Type B pancreatic cell (in vitro differentiated cells): ENCODE measurements around the gene COL13A1. TPM values are rescaled to one million over a fixed set of nuclear protein-coding genes. Genes with fewer than 3 reads are reported as not detected.

ENCODE experiments used
- DNase-seq: peaks from one replicate; pipeline ENCODE4 v3.0.0; 2021; ENCODE audit warnings: mixed read lengths; ENCODE audit not compliant: unreplicated experiment; ENCODE audit errors: extremely low spot score
- H3K27ac Mint-ChIP-seq: 2 replicates; pipeline ENCODE4 v1.8.0; 2021; ENCODE audit warnings: mild to moderate bottlenecking, mixed read lengths
- H3K27me3 Mint-ChIP-seq: 2 replicates; pipeline ENCODE4 v1.8.0; 2021; ENCODE audit warnings: mixed read lengths
- H3K36me3 Mint-ChIP-seq: 2 replicates; pipeline ENCODE4 v1.8.0; 2021; ENCODE audit warnings: mixed read lengths
- H3K4me1 Mint-ChIP-seq: one replicate; pipeline ENCODE4 v1.8.0; 2021; ENCODE audit warnings: mixed read lengths; ENCODE audit not compliant: unreplicated experiment
- H3K4me3 Mint-ChIP-seq: 2 replicates; pipeline ENCODE4 v1.8.0; 2021; ENCODE audit warnings: mild to moderate bottlenecking, mixed read lengths
- H3K9me3 Mint-ChIP-seq: 2 replicates; pipeline ENCODE4 v1.8.0; 2021; ENCODE audit warnings: mixed read lengths
- CTCF ChIP-seq: fragments of 200-600 bp; sonication (generic); conservative IDR thresholded peaks from 2 replicates; pipeline ENCODE4 v1.5.0; 2021; ENCODE audit warnings: antibody characterized with exemption, mild to moderate bottlenecking
- total RNA-seq: library from RNA; stranded (reverse); gene quantifications from 2 replicates; pipeline ENCODE4 v1.2.1, GENCODE V29; 2021; ENCODE audit warnings: low replicate concordance

Gene COL13A1
- total RNA-seq, 1 donor from 2014 or later = 18.6 TPM

DNA sequence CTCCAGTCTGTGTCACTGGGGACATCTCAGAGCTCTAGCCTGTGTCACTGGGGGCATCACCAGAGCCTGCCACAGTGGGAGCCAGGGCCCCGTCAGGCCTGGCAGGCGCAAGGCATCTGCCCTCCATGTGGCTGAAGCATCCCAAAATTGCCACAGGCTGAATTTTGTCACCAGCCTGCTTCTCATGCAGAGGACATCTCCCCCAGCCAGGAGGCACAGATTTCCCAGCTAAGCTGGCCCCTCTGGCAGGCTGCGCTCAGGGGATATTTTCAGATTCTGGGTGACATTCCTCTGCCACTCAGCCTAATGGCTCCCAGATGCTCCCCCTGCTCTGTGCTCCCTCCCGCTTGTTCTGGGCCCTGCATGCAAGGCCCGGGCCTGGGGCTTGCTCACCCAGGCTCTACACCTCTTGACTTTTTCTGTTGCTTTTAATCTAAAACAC lies 64.6 kb downstream of the COL13A1 start:
- TF ChIP-seq CTCF = no peak
- peaks cover 50% of the 10 kb centered on the region for H3K4me1 Mint-ChIP-seq
- H3K27ac Mint-ChIP-seq = peak overlapping the region; percentile 76
- no peaks in the 10 kb centered on the region for H3K9me3 Mint-ChIP-seq
- DNase-seq = no peak
- no peaks in the 10 kb centered on the region for H3K36me3 Mint-ChIP-seq
- peaks cover 8% of the 10 kb centered on the region for H3K27me3 Mint-ChIP-seq
- peak overlapping the region; percentile 42 for H3K4me3 Mint-ChIP-seq

DNA sequence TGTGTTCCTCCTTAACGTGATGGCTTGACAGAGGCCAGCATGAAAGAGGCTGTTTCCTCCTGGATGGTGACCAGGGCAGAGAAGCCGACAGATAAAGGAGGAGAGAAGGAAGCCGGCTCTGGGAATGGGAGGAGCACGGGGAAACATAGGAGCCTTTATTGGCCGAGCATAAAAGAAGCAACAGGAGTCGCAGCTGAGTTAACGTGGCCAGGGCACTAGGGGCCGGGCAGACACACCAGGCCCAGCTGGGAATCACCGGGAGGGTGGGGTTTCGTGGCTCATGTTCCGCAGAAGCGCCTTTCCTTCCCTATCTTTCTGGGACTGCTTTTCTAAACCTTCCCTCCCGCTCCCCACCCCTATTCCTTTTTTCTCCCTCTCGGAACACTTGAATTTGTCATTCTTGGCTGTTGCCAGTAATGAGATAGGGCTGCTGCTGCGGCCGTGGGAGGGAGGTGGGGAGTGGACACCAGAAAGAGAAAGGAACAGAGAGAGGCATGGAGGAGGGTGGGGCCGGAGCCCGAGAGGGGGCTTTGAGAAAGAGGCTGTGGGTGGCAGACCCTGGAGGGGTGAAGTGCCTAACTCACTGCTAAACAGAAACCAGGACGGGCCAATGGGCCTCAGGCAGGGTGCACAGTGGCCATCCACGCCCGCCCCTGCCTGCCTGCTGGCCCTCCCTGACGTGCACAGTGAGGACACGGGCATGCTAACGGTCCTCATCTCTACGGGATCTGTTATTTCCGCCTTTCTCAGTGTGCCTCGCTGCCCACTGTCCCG lies 65.2 kb downstream of the COL13A1 start:
- peak; percentile 38 for TF ChIP-seq CTCF
- no peaks in the 10 kb centered on the region for H3K9me3 Mint-ChIP-seq
- no peaks in the 10 kb centered on the region for H3K36me3 Mint-ChIP-seq
- H3K4me1 Mint-ChIP-seq = peaks cover 43% of the 10 kb centered on the region
- peak overlapping the region; percentile 76 for H3K27ac Mint-ChIP-seq
- H3K4me3 Mint-ChIP-seq = peak overlapping the region; percentile 42
- H3K27me3 Mint-ChIP-seq = peaks cover 3% of the 10 kb centered on the region
- DNase-seq = no peak

DNA sequence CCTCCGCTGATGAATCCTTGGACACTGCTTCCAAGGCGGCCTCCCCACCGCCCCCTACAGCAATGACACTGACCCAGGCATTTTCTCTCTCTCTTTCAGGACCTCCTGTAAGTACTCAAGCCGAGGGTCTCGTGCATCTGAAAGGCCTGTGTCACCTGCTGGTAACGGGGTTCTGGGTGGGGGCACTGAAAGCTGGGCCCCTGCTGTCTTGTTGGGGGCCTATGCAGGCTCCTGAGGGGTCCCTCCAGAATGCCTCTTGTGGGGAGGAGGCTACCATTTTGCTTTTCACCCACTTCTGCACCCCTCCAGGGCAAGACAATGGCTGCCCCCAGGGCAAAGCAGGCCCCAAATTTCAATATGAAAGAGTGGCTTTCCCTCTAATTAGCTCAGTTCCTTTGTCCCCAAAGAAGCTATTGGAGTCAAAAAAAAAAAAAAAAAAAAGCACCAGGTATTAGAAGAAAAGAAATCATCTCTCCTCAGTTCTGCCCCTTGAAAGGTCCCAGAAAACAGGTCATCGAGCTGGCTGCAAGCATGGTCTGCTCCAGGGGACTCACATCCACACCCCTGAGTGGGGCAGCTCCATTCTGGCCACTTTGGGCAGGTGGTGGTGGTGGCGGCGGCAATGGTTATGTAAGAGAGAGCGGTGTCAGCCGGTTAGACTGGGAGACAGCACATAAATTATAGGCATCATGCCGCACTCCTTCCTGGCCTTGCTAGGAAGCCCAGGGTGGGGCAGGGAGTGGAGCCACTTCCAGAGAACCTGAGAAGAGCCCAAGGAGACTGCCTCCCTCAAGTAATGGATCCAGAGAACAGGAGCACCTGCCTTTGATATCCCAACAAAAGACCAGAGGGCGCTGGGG lies 66.2 kb downstream of the COL13A1 start:
- peaks cover 8% of the 10 kb centered on the region for H3K27me3 Mint-ChIP-seq
- no peak overlapping the region for H3K27ac Mint-ChIP-seq
- no peaks in the 10 kb centered on the region for H3K9me3 Mint-ChIP-seq
- no peak for DNase-seq
- no peaks in the 10 kb centered on the region for H3K36me3 Mint-ChIP-seq
- peaks cover 43% of the 10 kb centered on the region for H3K4me1 Mint-ChIP-seq
- TF ChIP-seq CTCF = no peak
- no peak overlapping the region for H3K4me3 Mint-ChIP-seq

DNA sequence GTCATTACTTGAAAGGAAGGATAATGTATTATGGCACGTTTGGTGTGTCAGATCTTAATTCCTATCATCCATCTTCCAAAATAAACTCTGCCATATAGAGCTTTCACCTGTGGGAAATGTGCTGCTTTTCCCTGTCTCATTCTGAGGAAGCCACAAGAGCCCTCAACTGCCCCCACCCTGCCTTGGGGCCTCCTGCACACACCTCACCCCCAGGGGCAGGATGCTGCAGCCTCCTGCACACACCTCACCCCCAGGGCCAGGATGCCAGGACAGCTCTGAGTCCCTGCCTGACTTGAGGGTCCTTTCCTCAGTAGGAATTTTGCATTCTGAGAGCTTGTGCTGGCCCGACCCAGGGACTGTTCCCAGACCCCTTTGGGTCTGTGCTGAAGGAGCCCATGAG lies 67.1 kb downstream of the COL13A1 start:
- Mint-ChIP-seq H3K36me3 (no peaks in the 10 kb centered on the region), H3K9me3 (no peaks in the 10 kb centered on the region), H3K4me3 (no peak overlapping the region), H3K4me1 (peaks cover 48% of the 10 kb centered on the region), H3K27ac (no peak overlapping the region), H3K27me3 (peaks cover 8% of the 10 kb centered on the region)
- DNase-seq = no peak
- TF ChIP-seq CTCF = no peak

- no peak overlapping the region for H3K27ac Mint-ChIP-seq
- TF ChIP-seq CTCF = no peak
- peaks cover 8% of the 10 kb centered on the region for H3K27me3 Mint-ChIP-seq
- no peak for DNase-seq
- H3K4me1 Mint-ChIP-seq = peaks cover 43% of the 10 kb centered on the region
- H3K4me3 Mint-ChIP-seq = no peak overlapping the region
- H3K9me3 Mint-ChIP-seq = no peaks in the 10 kb centered on the region
- H3K36me3 Mint-ChIP-seq = no peaks in the 10 kb centered on the region
Measured at GRCh38 chr10:69869291-69869961, 67.7 kb downstream of the COL13A1 start.
